ENCODE results near the gene COA6.
"Not testable (repeated sequence)": the region's sequence is repeated elsewhere in the genome, so short reads cannot be mapped to it uniquely, and the experiment has no call there.

COA6 gene, protein sequence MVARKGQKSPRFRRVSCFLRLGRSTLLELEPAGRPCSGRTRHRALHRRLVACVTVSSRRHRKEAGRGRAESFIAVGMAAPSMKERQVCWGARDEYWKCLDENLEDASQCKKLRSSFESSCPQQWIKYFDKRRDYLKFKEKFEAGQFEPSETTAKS

GRCh38 chr1:234373064-234373958 lies at the start of gene COA6:
Gene COA6, plus strand, starts transcription at chr1:234373456. Its CDS starts 11 bp downstream, at chr1:234373467.
- in situ Hi-C loops (cut with MboI; ENCODE audit: low sequenced_read_pairs), result no loop called here

DNA sequence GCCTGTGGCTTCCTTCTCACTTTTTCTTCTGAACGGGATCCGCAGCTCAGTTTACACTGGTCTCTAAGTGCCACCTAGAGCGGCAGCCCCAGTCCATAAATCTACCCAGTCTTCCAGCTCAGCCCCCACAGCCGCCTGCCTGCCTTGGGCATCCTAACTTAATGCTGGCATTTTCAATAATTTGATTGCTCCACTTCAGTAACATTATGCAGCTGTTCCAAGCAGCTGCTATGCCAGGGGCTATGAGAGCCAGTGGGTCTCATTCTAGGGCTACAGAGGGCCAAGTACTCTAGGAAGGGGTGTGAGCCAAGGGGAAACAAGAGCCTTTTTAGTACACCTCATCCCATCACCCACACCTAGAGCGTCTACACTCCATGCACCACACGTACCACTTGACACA lies 48.4 kb upstream of the COA6 start:
- in situ Hi-C loops (cut with MboI; ENCODE audit: low sequenced_read_pairs), result loop anchor here (10.0 kb wide), 1 partner anchor 770 kb away; no protein-coding TSS in a partner anchor

DNA sequence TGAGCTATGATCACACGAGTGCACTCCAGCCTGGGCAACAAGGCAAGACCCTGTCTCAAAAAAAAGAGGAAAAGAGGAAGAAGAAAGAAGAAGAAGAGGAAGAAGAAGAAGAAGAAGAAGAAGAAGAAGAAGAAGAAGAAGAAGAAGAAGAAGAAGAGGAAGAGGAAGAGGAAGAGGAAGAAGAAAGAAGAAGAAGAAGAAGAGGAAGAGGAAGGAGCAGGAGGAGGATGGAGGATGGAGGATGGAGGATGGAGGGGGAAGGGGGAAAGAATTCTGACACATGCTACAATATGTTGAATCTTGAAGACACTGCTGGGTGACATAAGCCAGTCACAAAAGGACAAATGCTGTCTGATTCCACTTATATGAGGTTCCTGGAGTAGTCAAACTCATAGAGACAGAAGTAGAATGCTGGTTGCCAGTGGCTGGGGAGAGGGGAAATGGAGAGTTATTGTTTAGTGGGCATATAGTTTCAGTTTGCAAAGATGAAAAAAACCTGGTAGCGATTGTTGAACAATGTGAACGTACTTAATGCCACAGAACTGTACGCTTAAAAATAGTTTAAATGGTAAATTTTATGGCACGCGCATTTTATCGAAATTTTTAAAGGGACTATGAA lies 47.3 kb upstream of the COA6 start:
- in situ Hi-C loops (cut with MboI; ENCODE audit: low sequenced_read_pairs), result loop anchor here (10.0 kb wide), 1 partner anchor 769 kb away; no protein-coding TSS in a partner anchor

DNA sequence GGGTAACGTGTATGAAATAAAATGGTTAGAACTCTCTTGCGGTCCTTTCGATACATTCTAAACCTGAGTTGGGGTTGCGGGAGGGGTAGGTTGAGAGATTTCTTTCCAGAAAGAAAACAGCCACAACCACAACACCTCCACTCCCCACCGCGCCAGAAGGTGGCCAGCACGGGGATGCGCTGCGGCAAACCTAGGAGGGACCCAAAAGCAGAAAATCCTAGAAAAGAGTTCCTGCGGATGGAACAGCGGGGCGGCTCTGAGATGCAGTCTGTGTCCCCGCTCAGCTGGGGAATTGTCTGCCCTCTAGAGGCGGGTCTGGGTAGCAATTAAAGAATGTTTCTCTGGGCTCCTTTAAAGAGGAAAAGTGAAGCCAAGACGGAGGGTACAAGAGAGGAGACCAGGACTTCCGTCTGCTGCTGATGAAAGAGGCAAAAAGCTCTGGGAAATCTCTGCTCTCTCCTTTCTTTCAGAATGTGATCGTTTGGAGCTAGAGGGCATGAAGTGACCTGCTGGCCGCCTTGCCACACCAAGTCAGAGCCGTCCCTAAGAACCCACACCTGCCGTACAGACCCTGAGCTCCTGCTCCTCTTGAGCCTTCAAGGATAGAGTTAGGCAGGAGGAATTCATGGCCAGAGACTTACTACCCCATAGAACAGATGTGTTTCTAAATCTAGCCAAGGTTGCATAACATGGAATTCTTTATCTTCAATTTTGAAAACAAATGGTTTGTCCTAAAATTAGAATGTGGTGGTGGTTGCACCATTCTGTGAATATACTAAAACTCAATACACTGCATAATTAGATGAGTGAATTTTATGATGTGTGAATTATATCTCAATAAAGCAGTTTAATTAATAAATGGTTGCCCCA lies 46.5 kb upstream of the COA6 start:
- in situ Hi-C loops (cut with MboI; ENCODE audit: low sequenced_read_pairs), result loop anchor here (10.0 kb wide), 1 partner anchor 768 kb away; no protein-coding TSS in a partner anchor

DNA sequence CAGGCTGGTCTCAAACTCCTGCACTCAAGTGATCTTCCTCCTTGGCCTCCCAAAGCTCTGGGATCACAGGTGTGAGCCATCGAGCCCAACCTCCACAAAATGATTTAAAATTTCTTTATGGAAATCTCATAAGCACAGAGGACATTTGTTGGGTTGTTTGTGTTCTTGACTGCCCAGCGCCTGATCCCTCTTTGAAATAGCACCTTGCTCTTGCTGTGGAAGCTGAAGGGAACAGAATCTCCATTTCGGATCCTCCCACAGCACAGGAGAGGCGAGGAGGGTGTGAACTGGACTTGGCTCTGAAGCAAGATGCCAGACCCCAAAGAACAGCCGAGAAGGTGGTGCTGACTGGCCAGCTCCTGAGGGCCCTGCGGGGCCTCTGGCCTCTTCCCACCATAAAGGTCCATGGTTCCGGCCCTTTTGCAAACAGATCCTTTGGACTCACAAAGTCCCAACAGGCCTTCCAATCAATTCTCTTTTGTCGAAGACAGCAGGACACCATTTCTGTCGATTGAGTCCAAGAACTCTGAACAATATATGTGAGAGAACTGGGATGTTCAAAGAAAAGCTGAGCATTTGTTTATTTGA lies 45.6 kb upstream of the COA6 start:
- in situ Hi-C loops (cut with MboI; ENCODE audit: low sequenced_read_pairs), result loop anchor here (10.0 kb wide), 1 partner anchor 767 kb away; no protein-coding TSS in a partner anchor

DNA sequence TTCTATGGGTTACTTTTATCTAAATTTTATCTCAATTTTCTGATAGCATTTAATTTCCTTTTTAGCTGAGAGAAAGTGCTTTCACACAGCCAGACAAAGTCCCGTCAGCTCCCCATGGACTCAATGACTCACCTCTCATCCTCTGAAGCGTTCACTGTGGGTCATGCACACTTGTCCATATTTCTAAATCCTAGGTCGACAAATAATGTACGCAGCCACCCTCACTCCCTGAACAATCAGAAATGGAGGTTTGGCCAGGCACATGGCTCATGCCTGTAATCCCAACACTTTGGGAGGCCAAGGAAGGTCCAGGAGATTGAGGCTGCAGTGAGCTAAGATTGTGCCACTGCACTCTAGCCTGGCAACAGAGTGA lies 42.4 kb upstream of the COA6 start:
- in situ Hi-C loops (cut with MboI; ENCODE audit: low sequenced_read_pairs), result no loop called here

- in situ Hi-C loops (cut with MboI; ENCODE audit: low sequenced_read_pairs), result no loop called here
Observed at GRCh38 chr1:234331507-234331906, 41.7 kb upstream of the COA6 start.

DNA sequence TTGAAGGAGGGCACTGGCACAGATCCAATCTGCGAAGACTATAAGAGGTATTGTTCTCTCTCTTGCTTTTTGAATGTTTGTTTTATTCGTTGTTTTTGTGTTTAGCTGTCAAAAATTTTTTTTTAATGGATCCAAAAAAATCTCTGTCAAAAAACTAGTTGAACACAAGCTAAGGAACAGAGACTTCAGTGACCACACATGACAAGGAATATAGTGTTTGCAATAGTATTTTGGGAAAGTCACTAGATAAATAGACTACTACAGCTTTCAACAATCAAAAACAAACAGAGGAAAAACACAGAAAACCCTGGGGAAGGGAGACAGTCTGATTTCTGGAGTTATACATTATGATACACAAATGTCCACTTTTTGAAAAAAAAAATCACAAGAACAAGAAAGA lies 36.9 kb upstream of the COA6 start:
- in situ Hi-C loops (cut with MboI; ENCODE audit: low sequenced_read_pairs), result no loop called here

DNA sequence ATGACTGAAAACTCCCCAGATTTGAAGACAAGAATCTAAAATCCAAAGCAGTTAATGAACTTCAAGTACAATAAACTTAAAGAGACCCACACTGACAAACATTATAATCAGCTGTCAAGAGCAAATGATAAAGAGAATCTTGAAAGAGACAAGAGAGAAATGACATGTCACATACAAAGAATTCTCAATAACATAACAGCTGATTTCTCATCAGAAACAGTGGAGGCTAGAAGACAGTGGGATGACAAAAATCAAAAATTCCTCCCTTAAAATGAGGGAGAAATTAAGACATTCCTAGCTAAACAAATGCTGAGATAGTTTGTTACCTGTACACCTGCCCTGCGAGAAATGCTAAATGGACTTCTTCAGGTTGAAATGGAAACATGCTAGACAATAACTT lies 36.0 kb upstream of the COA6 start:
- in situ Hi-C loops (cut with MboI; ENCODE audit: low sequenced_read_pairs), result no loop called here

- in situ Hi-C loops (cut with MboI; ENCODE audit: low sequenced_read_pairs), result no loop called here
Observed at GRCh38 chr1:234340528-234340927, 32.7 kb upstream of the COA6 start.

DNA sequence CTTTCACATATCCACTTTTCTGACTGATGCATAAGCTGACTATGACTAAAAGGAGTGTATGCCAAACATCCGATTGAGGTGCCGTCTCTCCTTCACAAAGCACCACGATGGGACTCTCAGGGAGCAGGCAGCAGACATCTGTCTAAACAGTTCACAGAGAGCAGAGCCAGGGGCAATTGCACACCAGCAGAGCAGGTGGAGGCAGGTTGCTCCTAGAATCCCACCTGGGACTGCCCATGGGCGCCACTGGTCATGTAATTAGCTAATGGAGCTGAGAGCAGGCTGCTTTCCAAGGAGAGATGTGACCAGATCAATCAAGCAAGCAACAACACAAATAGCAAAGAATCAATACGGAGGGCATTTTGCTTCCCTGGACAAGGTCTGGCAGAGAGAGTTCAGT lies 30.5 kb upstream of the COA6 start:
- in situ Hi-C loops (cut with MboI; ENCODE audit: low sequenced_read_pairs), result no loop called here

DNA sequence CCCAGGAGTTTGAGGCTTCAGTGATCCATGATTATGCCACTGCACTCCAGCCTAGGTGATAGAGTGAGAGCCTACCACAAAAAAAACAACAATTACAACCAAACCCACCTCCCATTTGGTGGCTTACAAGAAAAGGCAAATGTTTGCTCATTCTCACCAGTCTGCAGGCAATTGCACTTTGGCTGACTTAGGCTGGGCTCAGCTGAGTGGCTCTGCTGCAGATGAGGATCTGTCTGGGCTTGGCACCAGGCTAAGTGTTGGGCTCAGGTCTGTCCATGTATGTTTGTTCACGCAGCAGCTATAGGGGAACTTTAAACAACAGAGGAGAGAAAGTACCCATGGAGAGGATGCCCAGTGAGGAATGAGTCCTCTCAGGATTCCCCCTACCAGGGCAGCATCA lies 28.0 kb upstream of the COA6 start:
- in situ Hi-C loops (cut with MboI; ENCODE audit: low sequenced_read_pairs), result no loop called here

- in situ Hi-C loops (cut with MboI; ENCODE audit: low sequenced_read_pairs), result no loop called here
Observed at GRCh38 chr1:234348964-234349363, 24.3 kb upstream of the COA6 start.

DNA sequence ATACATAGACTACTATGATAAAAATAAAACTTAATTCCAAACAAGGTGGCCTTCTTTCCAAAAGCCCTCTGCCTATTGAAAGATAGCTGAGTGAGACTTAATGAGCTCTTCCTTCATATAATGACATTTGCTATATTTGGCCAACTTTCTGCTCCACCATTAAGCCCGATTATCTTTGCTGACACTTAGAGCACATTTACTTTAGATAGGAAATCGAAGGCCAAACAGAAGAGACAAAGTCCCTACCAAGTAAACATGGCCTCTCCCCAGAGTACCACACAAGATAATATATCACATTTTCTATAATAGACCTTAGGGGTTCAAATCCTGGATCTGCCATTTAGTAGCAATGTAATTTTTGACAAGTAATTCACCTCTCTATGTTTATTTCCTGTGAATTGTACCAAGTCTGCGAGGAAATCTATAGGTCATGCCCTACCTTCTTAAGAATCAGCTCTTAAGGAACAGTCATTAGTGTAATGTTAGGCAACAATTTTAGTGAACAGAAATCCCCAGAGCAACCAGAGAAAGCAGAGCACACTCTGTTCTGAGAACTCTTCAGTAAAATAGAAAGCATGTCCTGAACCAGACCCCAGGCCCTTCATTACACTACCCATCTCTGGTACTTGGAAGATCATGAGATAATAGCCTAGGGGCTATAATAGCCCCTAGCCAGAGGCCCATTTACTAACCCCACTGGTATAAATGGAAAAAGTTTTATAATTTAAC lies 17.3 kb upstream of the COA6 start:
- in situ Hi-C loops (cut with MboI; ENCODE audit: low sequenced_read_pairs), result no loop called here

DNA sequence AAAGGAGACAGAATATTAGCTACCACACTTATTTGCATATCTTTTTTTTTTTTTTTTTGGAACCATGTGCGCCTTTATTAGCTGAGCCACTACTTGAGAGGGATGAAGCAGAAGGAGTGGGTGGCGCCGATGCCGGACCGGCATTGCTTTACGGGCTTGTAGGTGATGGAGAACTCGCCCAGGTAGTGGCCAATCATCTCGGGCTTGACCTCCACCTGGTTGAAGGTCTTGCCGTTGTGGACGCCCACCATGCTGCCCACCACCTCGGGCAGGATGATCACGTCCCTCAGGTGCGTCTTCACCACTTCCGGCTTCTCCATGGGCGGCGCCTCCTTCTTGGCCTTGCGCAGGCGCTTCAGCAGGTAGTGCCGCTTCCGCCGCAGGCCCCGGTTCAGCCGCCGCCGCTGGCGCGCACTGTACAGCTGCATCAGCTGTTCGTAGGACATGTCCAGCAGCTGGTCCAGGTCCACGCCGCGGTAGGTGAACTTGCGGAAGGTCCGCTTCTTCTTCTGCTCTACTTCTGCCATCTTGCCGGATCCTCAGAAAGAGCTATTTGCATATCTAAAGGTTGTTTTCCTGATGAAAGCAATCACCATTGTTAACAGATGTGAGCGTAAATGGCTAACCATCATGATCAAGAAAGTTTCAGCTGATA lies 16.5 kb upstream of the COA6 start:
- in situ Hi-C loops (cut with MboI; ENCODE audit: low sequenced_read_pairs), result not testable (repeated sequence)

DNA sequence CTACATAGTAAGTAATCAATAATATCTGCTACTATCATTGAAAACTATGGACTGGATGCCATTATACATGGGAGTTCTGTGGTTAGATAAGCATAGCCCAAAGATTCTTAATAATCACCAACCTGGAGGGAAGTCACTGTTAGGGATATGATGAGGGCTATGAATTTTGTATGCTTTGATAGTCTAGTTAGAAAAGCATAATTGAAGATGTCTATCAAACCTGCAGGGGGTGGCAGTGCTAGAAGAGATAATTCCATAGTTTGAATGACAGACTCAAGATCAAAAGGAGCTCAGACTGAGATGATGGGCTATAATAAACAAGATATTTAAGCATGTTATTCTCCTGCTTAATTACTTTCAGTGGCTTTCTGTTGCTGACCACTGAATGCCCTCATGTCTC lies 15.4 kb upstream of the COA6 start:
- in situ Hi-C loops (cut with MboI; ENCODE audit: low sequenced_read_pairs), result no loop called here

DNA sequence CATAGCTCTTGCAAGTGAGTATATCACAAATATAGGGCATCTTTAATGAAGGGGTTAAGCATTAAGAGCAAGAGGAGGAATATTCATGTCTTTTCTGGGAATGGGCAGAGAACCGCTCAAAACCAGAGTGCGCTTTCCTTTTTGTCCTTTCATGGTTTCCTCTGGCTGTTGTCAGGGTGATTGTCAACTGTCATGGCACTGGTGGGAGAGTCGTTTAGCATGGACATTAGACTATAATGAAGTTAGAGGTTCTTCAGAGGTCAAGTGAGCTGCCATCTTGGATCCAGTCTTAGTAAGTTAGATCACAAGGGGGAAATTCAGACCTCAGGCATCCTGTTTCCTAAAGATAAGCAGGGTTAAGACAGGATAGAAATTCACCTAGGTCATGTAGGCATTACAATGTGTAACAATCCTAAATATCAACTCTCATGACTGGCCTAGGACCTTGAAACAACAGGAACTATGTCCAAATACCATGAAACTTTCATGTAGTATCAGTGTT lies 12.1 kb upstream of the COA6 start:
- in situ Hi-C loops (cut with MboI; ENCODE audit: low sequenced_read_pairs), result no loop called here

- in situ Hi-C loops (cut with MboI; ENCODE audit: low sequenced_read_pairs), result no loop called here
Observed at GRCh38 chr1:234362558-234362957, 10.7 kb upstream of the COA6 start.
